HepG2 (cell line): ENCODE measurements around the gene AEBP1. TPM values are rescaled to one million over a fixed set of nuclear protein-coding genes. Genes with fewer than 3 reads are reported as not detected.

Source experiments
- ATF7 ChIP-seq, 2 experiments: fragments of 450-650 bp in 1 of 2; sonication (generic) in 1 of 2; formaldehyde crosslinking in 1 of 2; IDR thresholded peaks; 2 replicates each; pipeline versions ENCODE4 v1.4.0 to v1.6.1; 2016 to 2020; ENCODE audit warnings: antibody characterized with exemption in 1 of 2, mild to moderate bottlenecking in 1 of 2, missing genetic modification reagents in 1 of 2
- BORCS8-MEF2B ChIP-seq: sonication (generic); formaldehyde crosslinking; IDR thresholded peaks from 2 replicates; pipeline ENCODE4 v1.8.0; 2022; ENCODE audit warnings: mild to moderate bottlenecking, missing genetic modification reagents
- HHEX ChIP-seq: IDR thresholded peaks from 2 replicates; pipeline ENCODE4 v1.6.1; 2016; ENCODE audit warnings: control low read depth
- HOXA5 ChIP-seq: sonication (generic); formaldehyde crosslinking; IDR thresholded peaks from 2 replicates; pipeline ENCODE4 v1.4.0; 2020; ENCODE audit warnings: missing genetic modification reagents
- KAT7 ChIP-seq: IDR thresholded peaks from 2 replicates; pipeline ENCODE4 v1.6.1; 2018; ENCODE audit warnings: borderline replicate concordance, missing compliant biosample characterization
- KDM6A ChIP-seq: IDR thresholded peaks from 2 replicates; pipeline ENCODE4 v1.6.1; 2016; ENCODE audit warnings: low read depth
- KLF12 ChIP-seq: sonication (generic); formaldehyde crosslinking; IDR thresholded peaks from 2 replicates; pipeline ENCODE4 v1.4.0; 2020; ENCODE audit warnings: missing genetic modification reagents, borderline replicate concordance
- MEIS2 ChIP-seq: sonication (generic); formaldehyde crosslinking; IDR thresholded peaks from 2 replicates; pipeline ENCODE4 v1.9.0; 2021; ENCODE audit warnings: mild to moderate bottlenecking, missing genetic modification reagents
- NFATC3 ChIP-seq: sonication (generic); formaldehyde crosslinking; IDR thresholded peaks from 2 replicates; pipeline ENCODE4 v1.5.1; 2020; ENCODE audit warnings: mild to moderate bottlenecking, missing genetic modification reagents
- NFE2L1 ChIP-seq: sonication (generic); formaldehyde crosslinking; IDR thresholded peaks from 2 replicates; pipeline ENCODE4 v1.4.0; 2020; ENCODE audit warnings: missing genetic modification reagents, mild to moderate bottlenecking, borderline replicate concordance
- NONO ChIP-seq, 2 experiments: fragments of 450-650 bp in 1 of 2; sonication (generic) in 1 of 2; formaldehyde crosslinking in 1 of 2; IDR thresholded peaks in 1 of 2; conservative IDR thresholded peaks in 1 of 2; 2 replicates each; pipeline versions ENCODE4 v1.6.1 to v1.8.0; 2017 to 2022; ENCODE audit warnings: mild to moderate bottlenecking in 1 of 2, missing genetic modification reagents in 1 of 2, moderate library complexity in 1 of 2
- RAD51 ChIP-seq: fragments of 450-650 bp; IDR thresholded peaks from 2 replicates; pipeline ENCODE4 v1.6.1; 2016; ENCODE audit warnings: borderline replicate concordance
- REL ChIP-seq: sonication (generic); formaldehyde crosslinking; conservative IDR thresholded peaks from 2 replicates; pipeline ENCODE4 v1.8.0; 2022; ENCODE audit warnings: mild to moderate bottlenecking, missing genetic modification reagents, moderate library complexity
- SALL2 ChIP-seq: sonication (generic); formaldehyde crosslinking; IDR thresholded peaks from 2 replicates; pipeline ENCODE4 v1.8.1; 2023; ENCODE audit warnings: mild to moderate bottlenecking, missing genetic modification reagents, inconsistent platforms
- SMAD9 ChIP-seq: sonication (generic); formaldehyde crosslinking; IDR thresholded peaks from 2 replicates; pipeline ENCODE4 v1.5.1; 2020; ENCODE audit warnings: mild to moderate bottlenecking, missing genetic modification reagents
- THAP11 ChIP-seq: IDR thresholded peaks from 2 replicates; pipeline ENCODE4 v1.6.1; 2016; ENCODE audit warnings: missing biosample characterization, missing genetic modification reagents
- YEATS2 ChIP-seq: sonication (generic); formaldehyde crosslinking; IDR thresholded peaks from 2 replicates; pipeline ENCODE4 v1.4.0; 2020; ENCODE audit warnings: missing genetic modification reagents, borderline replicate concordance
- ZC3H4 ChIP-seq: sonication (generic); formaldehyde crosslinking; IDR thresholded peaks from 2 replicates; pipeline ENCODE4 v1.4.0; 2020; ENCODE audit warnings: missing genetic modification reagents, borderline replicate concordance
- ZFP62 ChIP-seq: sonication (generic); formaldehyde crosslinking; IDR thresholded peaks from 2 replicates; pipeline ENCODE4 v1.4.0; 2020; ENCODE audit warnings: missing genetic modification reagents
- ZNF264 ChIP-seq: sonication (generic); formaldehyde crosslinking; IDR thresholded peaks from 2 replicates; pipeline ENCODE4 v1.4.0; 2020; ENCODE audit warnings: missing genetic modification reagents
- ZNF747 ChIP-seq: sonication (generic); formaldehyde crosslinking; IDR thresholded peaks from 2 replicates; pipeline ENCODE4 v1.8.1; 2023; ENCODE audit warnings: missing genetic modification reagents, mild to moderate bottlenecking, borderline replicate concordance
- ZNF768 ChIP-seq: sonication (generic); formaldehyde crosslinking; IDR thresholded peaks from 2 replicates; pipeline ENCODE4 v1.4.0; 2020; ENCODE audit warnings: missing genetic modification reagents
- ZSCAN25 ChIP-seq: sonication (generic); formaldehyde crosslinking; IDR thresholded peaks from 2 replicates; pipeline ENCODE4 v1.8.0; 2022; ENCODE audit warnings: mild to moderate bottlenecking, missing genetic modification reagents
- polyA plus RNA-seq, 8 experiments: library from polyadenylated mRNA; depleted of rRNA in 3 of 8; stranded (reverse) in 7 of 8; unstranded in 1 of 8; fragments of >200 nt; fragmentation: Illumina TruSeq in 4 of 8; extraction: Trizol in 4 of 8; gene quantifications; 2 replicates each; pipeline versions ENCODE4 v1.2.1 to v1.2.3, GENCODE V29; 2011 to 2016; ENCODE audit warnings: low read depth in 4 of 8, missing spikeins in 1 of 8, mixed read lengths in 1 of 8; ENCODE audit not compliant: insufficient read depth in 1 of 8
- total RNA-seq, 5 experiments: library from RNA; depleted of rRNA; stranded (reverse); fragments of >200 nt; fragmentation: Illumina TruSeq; extraction: Trizol; gene quantifications; 2 replicates each; pipeline ENCODE4 v1.2.3, GENCODE V29; 2016; ENCODE audit warnings: low read depth in 1 of 5
- TF ChIP-seq, protein P1 (sequence below): sonication (generic); formaldehyde crosslinking; IDR thresholded peaks from 2 replicates; pipeline ENCODE4 v1.9.0; 2021; ENCODE audit warnings: mild to moderate bottlenecking, missing genetic modification reagents
- TF ChIP-seq, protein P2 (sequence below): sonication (generic); formaldehyde crosslinking; IDR thresholded peaks from 2 replicates; pipeline ENCODE4 v1.4.0; 2020; ENCODE audit warnings: missing genetic modification reagents

Gene AEBP1
- total and polyA plus RNA-seq, 2 of the 13 experiments (the other 11 are each of a cell fraction or from before 2014, with no cell fraction given), result 0.22 to 0.55 TPM

DNA sequence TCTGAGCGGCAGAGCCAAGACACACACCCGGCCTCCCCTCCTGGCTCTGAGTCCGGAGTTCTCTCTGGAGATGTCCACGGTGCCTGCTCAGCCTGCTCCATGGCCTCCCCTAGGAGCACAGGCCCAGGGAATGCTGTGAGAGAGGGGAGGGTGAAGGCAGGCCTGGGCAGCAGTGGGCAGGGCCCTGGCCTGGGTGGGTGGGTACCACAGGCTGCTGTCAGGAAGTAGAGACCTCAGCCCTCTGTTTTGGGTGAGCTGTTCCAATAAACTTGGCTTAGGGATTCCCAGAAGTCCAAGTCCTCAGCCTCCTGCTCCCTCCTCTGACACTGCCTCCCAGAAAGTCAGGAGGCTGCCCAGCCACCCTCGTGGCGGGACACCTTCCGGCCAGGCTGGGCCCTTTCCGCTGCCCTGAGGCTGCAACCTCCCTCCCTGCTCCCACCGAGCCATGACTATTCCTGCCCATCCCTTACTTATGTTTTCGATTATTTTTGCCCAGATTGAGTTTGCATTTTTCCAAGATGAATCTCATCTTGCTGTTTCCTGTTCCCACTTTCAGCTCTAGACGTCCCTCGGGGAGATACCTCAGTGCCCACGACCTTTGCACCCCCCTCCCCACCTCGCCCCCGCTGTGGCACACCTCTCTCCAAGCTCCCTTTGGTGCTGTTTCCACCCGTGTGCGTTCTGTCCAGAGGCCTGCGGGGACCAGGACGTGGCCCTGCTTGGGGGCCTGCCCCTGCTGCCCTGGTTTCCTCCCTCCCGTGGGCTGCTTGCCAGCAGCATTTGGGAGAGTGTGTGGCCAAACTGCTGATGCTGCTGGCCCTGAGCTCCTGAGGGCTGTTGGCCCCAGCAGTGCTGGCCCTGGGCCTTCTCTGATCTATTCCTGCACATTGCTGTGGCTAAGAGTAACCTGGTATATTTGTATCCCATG is 16.0 kb upstream of the AEBP1 start (continued):
- TF ChIP-seq ZSCAN25 (CRISPR knock-in tag) (no peak; the same call in 1 of the 2 replicates), NONO (IDR thresholded peaks at IDR 0.05) (no peak), NONO (CRISPR knock-in tag; conservative IDR thresholded peaks at IDR 0.05) (no peak), ATF7 (IDR thresholded peaks at IDR 0.05) (no peak), ATF7 (CRISPR knock-in tag; IDR thresholded peaks at IDR 0.05) (no peak), ZNF747 (no peak), KLF12 (CRISPR knock-in tag) (no peak), ZFP62 (CRISPR knock-in tag) (0 out of 2 replicates have a peak, but pooled peaks have one; percentile 66), REL (CRISPR knock-in tag) (no peak), HOXA5 (CRISPR knock-in tag) (no peak), ZC3H4 (CRISPR knock-in tag) (no peak), SALL2 (0 out of 2 replicates have a peak, but pooled peaks have one; percentile 17), BORCS8-MEF2B (CRISPR knock-in tag) (no peak), SMAD9 (CRISPR knock-in tag) (no peak), HHEX (CRISPR knock-in tag) (no peak), KDM6A (no peak), MEIS2 (no peak), NFE2L1 (CRISPR knock-in tag) (no peak), RAD51 (no peak), NFATC3 (CRISPR knock-in tag) (no peak), ZNF264 (no peak), KAT7 (no peak), ZNF768 (CRISPR knock-in tag) (0 out of 2 replicates have a peak, but pooled peaks have one; percentile 16), YEATS2 (CRISPR knock-in tag) (no peak), THAP11 (CRISPR knock-in tag) (no peak)
- TF ChIP-seq, protein P1, sequence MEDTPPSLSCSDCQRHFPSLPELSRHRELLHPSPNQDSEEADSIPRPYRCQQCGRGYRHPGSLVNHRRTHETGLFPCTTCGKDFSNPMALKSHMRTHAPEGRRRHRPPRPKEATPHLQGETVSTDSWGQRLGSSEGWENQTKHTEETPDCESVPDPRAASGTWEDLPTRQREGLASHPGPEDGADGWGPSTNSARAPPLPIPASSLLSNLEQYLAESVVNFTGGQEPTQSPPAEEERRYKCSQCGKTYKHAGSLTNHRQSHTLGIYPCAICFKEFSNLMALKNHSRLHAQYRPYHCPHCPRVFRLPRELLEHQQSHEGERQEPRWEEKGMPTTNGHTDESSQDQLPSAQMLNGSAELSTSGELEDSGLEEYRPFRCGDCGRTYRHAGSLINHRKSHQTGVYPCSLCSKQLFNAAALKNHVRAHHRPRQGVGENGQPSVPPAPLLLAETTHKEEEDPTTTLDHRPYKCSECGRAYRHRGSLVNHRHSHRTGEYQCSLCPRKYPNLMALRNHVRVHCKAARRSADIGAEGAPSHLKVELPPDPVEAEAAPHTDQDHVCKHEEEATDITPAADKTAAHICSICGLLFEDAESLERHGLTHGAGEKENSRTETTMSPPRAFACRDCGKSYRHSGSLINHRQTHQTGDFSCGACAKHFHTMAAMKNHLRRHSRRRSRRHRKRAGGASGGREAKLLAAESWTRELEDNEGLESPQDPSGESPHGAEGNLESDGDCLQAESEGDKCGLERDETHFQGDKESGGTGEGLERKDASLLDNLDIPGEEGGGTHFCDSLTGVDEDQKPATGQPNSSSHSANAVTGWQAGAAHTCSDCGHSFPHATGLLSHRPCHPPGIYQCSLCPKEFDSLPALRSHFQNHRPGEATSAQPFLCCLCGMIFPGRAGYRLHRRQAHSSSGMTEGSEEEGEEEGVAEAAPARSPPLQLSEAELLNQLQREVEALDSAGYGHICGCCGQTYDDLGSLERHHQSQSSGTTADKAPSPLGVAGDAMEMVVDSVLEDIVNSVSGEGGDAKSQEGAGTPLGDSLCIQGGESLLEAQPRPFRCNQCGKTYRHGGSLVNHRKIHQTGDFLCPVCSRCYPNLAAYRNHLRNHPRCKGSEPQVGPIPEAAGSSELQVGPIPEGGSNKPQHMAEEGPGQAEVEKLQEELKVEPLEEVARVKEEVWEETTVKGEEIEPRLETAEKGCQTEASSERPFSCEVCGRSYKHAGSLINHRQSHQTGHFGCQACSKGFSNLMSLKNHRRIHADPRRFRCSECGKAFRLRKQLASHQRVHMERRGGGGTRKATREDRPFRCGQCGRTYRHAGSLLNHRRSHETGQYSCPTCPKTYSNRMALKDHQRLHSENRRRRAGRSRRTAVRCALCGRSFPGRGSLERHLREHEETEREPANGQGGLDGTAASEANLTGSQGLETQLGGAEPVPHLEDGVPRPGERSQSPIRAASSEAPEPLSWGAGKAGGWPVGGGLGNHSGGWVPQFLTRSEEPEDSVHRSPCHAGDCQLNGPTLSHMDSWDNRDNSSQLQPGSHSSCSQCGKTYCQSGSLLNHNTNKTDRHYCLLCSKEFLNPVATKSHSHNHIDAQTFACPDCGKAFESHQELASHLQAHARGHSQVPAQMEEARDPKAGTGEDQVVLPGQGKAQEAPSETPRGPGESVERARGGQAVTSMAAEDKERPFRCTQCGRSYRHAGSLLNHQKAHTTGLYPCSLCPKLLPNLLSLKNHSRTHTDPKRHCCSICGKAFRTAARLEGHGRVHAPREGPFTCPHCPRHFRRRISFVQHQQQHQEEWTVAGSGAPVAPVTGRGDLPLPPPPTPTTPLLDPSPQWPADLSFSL (CRISPR knock-in tag), result no peak
- TF ChIP-seq, protein P2, sequence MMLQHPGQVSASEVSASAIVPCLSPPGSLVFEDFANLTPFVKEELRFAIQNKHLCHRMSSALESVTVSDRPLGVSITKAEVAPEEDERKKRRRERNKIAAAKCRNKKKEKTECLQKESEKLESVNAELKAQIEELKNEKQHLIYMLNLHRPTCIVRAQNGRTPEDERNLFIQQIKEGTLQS, result no peak
